T-helper 1 cell treated with Interleukin-12 subunit alpha and Interleukin-12 subunit beta and Interleukin-4 antibody, amounts not matched to agents 30 ng/mL and 1 ng/mL, for 36 hours (primary cell): Measurements from ENCODE around the gene PACRG. TPM values are rescaled to one million over a fixed set of nuclear protein-coding genes. Genes with fewer than 3 reads are reported as not detected.

Source experiments
- intact Hi-C: fragments of 100-400 bp; cut with micrococcal nuclease; formaldehyde crosslinking; loops from one replicate; pipeline ENCODE4 v1.15.1; 2024
- total RNA-seq: library from RNA; stranded (reverse); gene quantifications from 2 replicates; pipeline ENCODE4 v1.2.3, GENCODE V29; 2022

The PACRG gene
- total RNA-seq, 1 donor from 2014 or later, result not detected

- intact Hi-C loops, result no loop called here
Observed at GRCh38 chr6:162710419-162710818, 17.4 kb upstream of the PACRG start.

GRCh38 chr6:162710936-162711335 is 16.8 kb upstream of the PACRG start:
- intact Hi-C loops, result no loop called here

GRCh38 chr6:162711376-162711775 is 16.4 kb upstream of the PACRG start:
- intact Hi-C loops, result no loop called here

- intact Hi-C loops, result no loop called here
Observed at GRCh38 chr6:162712694-162713093, 15.1 kb upstream of the PACRG start.

- intact Hi-C loops, result no loop called here
Observed at GRCh38 chr6:162713974-162714780, 13.6 kb upstream of the PACRG start.

GRCh38 chr6:162715601-162716000 is 12.2 kb upstream of the PACRG start:
- intact Hi-C loops, result no loop called here

- intact Hi-C loops, result no loop called here
Observed at GRCh38 chr6:162719528-162719927, 8.2 kb upstream of the PACRG start.

- intact Hi-C loops, result loop anchor here (10.0 kb wide), 1 partner anchor 1233 kb away; no protein-coding TSS in a partner anchor
Observed at GRCh38 chr6:162721404-162721687, 6.4 kb upstream of the PACRG start.

GRCh38 chr6:162722226-162722625 is 5.5 kb upstream of the PACRG start:
- intact Hi-C loops, result loop anchor here (10.0 kb wide), 1 partner anchor 1233 kb away; no protein-coding TSS in a partner anchor

GRCh38 chr6:162722633-162723032 is 5.1 kb upstream of the PACRG start:
- intact Hi-C loops, result loop anchor here (10.0 kb wide), 1 partner anchor 1232 kb away; no protein-coding TSS in a partner anchor

GRCh38 chr6:162726947-162727321 is 840 bp upstream of the PACRG start:
- intact Hi-C loops, result loop anchor here (1.0 to 10.0 kb wide), 6 partner anchors 687 to 1735 kb away; partner anchors contain the start of genes AGPAT4 and QKI

- intact Hi-C loops, result loop anchor here (10.0 kb wide), 1 partner anchor 1227 kb away; no protein-coding TSS in a partner anchor
Observed at GRCh38 chr6:162728197-162728596, 423 bp downstream of the PACRG start.

GRCh38 chr6:162728706-162729105 is 932 bp downstream of the PACRG start:
- intact Hi-C loops, result loop anchor here (10.0 kb wide), 1 partner anchor 1226 kb away; no protein-coding TSS in a partner anchor

- intact Hi-C loops, result no loop called here
Observed at GRCh38 chr6:162730502-162730901, 2.7 kb downstream of the PACRG start.

GRCh38 chr6:162733489-162733888 is 5.7 kb downstream of the PACRG start:
- intact Hi-C loops, result no loop called here

- intact Hi-C loops, result no loop called here
Observed at GRCh38 chr6:162736961-162737360, 9.2 kb downstream of the PACRG start.

GRCh38 chr6:162750776-162751175 is 23.0 kb downstream of the PACRG start:
- intact Hi-C loops, result no loop called here

- intact Hi-C loops, result no loop called here
Observed at GRCh38 chr6:162751211-162751859, 23.6 kb downstream of the PACRG start.

GRCh38 chr6:162753775-162754174 is 26.0 kb downstream of the PACRG start:
- intact Hi-C loops, result no loop called here

- intact Hi-C loops, result no loop called here
Observed at GRCh38 chr6:162770136-162770535, 42.4 kb downstream of the PACRG start.

- intact Hi-C loops, result no loop called here
Observed at GRCh38 chr6:162770955-162771354, 43.2 kb downstream of the PACRG start.

- intact Hi-C loops, result no loop called here
Observed at GRCh38 chr6:162772466-162772865, 44.7 kb downstream of the PACRG start.

- intact Hi-C loops, result no loop called here
Observed at GRCh38 chr6:162773996-162774395, 46.2 kb downstream of the PACRG start.
